Fibroblast of skin of right quadriceps (primary cell): Measurements from ENCODE around the gene MBD5.

Experiments used
- DNase-seq: peaks from one replicate; pipeline ENCODE4 v3.0.0-alpha.2; 2013

The MBD5 gene

DNA sequence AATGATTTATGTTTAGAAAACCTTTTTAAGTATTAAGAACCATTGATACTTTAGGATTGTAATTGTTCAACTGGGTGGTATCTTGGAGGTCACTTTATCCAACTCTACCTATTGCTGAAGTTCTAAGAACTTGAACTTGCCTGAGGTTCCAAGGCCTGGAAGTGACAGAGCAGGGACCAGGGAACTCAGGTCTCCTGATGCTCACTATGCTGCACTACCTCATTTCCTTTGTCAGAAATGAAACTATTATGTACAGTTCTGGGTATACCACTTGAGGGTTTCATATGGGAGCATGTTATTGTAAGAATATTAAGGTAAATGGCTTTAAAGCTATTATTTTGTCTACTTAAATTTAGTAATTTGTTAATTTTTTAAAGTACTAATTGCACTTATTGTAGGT lies 3.0 kb downstream of the MBD5 start:
- DNase-seq, result no peak

DNA sequence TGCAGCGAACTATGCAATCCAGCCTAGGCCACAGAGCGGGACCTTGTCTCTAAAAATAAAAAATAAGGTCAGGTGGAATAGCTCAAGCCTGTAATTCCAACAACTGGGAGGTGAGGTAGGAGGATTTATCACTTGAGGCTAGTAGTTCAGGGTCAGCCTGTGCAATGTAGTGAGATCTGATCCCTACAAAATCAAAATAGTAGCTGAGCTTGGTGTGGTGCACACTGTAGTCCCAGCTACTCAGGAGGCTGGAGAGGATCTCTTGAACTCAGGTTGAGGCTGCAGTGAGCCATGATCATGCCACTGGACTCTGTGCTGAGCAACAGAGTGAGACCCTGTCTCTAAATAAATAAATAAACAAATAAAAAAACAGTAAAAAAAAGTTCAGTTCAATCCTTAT lies 5.7 kb downstream of the MBD5 start:
- DNase-seq, result no peak

DNA sequence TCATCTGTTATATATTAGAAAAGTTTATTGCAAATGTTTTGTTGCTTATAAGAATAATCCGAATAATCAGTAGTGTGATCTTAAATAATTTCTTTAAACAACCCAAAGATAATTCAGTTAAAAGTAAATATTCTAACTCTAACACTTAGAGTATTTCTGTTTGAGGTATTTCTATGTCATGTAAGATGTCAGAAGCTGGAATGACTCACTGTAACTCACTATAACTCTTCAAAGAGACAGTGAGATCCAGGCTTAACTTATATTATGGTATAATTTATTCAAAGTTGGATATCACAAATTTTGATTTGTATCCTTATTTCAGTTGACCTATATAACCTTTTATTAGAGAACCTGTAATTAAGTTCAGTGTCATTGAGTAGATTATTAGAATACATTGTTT lies 6.9 kb downstream of the MBD5 start:
- no peak for DNase-seq

DNA sequence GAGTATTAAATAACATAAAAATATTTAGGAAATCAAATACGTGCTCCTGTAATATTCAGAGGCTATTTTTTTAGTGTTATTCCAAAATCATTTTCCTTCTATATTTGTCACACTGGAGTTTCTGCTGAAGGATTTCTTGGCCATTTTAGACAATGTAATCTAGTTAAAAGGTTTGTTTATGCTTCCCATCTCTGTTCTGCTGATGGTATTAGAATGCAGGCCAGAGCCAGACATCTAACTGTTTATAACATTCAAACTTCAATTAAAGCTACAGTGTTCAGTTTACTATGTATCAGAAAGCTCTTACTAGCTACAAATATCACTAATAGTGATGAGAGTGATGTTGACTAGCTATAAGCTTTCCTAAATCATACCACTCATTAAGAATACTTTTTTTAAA lies 7.9 kb downstream of the MBD5 start:
- DNase-seq, result no peak

DNA sequence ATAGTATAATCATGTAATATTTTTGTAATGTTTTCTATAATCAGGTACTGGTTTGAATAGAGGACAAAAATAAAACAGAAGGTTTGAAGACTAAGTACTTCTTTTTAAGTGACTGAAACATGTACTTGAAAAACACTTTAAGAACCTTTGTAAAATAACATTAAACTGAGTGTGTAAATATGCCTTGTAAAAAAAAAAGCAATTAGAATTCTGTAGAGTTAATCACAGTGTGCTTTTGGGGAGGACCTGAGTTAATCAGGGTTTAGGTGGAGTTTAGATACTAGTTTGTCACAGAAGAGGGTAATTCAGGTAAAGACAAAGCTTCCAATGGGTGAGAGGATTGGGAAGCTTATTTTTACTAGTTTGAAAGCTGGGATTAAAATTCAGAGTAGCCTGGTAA lies 10.3 kb downstream of the MBD5 start:
- DNase-seq, result no peak

DNA sequence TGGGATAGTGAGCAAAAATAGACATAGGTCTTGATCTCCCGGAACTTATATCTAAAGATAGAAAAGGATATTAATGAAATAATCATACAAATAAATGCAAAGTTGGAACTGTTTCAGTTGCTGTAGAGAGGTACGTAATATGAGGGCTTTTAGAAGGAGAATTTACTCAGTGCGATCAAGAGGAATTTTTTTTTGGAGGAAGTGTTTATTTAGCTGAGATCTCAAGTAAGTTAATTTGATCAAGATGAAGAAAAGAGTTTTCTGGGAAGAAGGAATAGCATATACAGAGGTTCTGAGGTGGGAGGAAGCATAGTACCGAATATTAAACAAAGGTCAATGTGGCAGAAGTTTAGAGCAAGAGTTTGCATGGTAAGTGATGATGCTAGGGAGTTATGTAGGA lies 11.3 kb downstream of the MBD5 start:
- no peak for DNase-seq

DNA sequence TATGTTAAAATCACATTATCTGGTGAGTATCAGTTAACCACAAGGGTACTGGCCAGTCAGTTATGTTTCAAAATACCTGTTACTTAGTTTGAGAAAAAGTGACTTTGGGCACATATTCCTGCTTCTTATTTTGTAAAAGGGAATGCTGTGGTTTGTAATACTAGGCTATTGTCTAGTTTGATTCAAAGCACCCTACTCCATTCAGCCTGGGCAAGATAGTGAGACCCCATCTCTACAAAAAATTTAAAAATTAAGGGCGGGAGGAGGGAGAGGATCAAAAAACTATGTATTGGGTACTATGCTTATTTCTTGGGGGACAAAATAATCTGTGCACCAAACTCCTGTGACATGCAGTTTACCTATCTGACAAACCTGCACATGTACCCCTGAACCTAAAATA lies 18.9 kb downstream of the MBD5 start:
- DNase-seq, result no peak

DNA sequence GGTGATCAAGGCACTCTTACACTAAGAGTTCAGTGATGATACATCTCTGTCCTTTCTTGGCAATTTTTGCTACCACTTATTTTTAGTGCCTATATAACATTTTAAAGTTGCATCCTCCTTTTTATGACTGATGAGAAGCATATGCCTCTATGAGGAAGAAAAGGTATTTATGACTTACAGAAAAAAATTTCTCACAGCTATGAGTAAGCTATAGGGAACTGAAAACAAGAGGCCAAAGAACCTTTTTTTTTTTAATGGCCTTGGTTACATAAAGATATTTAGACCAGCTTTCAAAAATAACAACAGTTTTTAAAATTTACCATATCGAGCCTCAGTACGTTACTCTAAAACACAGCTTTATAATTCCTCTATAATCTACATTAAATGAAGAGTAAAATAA lies 21.3 kb downstream of the MBD5 start:
- peak; percentile 66 for DNase-seq

DNA sequence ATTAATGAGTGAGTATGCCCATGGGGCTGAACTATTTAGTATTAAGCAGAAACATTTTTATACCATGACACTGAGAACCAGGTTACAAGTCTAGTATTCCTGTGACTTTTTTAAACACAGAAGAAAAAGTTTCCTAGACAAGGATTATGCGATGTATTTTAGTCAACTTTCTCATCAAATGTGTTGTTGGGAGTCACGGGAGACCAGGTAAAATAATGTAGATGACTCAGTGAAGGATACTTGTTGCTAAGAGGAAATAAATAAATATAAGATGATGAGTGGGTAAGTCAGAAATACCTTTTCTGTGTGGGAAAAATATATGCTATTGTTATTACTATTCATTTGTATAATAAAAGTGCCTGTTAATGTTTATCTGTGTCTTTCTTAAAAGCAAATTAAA lies 23.4 kb downstream of the MBD5 start:
- no peak for DNase-seq

DNA sequence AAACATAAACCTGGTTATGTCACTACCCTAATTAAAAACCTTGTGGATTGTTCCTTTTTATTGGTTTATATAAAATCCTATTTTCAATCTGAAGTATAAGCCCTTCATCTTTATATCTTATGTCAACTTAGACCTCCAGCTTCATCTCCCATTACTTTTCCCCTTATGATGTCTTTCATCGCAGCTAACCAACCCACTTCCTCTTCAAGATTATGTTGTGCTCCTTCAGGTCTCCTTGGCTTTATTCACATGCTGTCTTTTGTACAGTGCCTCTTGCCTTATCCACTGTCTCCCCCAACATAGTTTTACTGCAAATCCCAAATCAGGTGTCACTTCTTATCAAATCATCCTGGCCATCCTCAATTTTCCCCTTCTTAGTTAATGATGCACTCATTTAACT lies 25.9 kb downstream of the MBD5 start:
- DNase-seq, result no peak

DNA sequence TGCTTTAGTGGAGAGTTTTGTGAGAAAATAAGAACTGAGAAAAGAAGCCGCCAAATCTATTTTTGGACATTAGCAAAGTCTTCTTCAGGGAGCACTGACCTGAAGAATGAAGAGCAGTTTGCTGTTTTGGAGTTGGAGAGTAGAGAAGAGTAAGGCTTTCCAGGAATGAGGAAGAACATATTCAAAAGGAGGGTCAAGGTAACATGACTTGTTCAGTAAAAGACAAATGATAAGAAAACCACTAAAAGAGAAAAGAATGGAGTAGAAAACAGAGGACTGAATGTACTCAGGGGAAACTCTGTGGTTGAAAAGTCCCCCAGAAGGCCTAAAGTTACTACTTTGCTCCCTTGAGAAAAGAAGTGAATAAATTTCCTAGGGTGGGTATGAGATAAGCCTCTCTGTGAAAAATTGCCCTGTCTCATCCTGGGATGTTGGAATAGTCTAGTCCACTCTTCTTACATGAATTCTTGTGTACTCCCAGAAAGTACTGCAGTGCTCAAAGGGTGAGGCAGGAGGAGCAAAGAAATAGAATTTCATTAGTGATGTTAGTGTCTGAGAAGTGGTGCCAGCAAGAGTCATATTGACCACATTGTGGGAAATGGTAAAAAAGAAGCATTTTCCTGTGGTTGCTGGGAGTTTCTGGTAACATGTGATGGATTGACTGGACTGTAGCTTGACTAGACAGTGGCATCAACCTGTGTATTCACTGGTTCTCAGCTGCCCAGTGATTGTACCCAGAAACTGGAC lies 27.8 kb downstream of the MBD5 start:
- DNase-seq, result peak; percentile 7

DNA sequence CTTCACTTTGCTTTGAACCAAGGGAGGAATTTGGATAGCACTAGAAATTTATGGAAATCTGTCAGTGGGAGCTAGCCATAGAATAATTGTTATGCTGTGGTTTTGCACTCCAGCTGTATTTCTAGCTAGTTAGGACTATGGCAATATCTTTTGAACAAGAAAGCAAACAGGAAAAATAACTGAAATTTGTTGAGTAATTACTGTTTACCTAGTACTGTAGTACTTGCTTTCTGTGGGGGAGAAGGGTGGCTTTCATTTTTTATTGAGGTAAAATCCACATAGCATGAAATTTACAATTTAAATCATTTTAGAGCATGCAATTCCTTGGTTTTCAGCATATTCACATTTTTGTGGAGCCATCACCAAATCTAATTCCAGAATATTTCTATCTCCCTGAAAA lies 28.4 kb downstream of the MBD5 start:
- DNase-seq, result no peak

DNA sequence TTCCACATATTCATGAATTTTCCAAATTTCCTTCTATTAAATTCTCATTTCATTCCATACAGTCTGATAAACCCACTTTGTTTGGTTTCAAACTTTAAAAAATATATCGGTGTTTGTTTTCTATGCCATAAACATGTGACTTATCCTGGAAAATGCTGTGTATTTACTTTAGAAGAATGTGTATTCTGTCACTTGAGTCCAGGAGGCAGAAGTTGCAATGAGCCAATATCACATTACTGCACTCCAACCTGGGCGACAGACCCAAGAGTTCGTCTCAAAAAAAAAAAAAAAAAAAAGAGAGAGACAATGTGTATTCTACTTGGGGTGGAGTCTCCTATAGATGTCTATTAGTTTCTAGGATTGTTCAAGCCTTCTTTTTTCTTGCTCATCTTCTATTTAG lies 31.8 kb downstream of the MBD5 start:
- no peak for DNase-seq

DNA sequence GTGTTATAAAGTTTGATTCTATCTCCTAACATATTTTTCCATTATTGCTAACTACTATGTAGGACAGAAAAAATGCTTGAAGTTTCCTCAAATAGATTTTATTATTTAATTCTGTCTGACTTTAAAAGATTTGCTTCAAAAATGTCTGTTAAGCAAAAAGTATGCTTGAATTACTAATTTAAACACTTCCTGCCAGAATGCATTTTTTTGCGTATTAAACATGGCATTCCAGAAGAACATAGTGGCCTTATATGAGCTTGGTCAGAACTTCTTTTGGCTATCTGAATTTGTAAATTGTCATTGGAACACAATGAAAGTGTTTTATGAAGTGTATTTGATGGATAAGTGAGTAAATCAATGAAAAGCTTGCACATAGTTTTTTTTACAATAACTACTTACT lies 37.8 kb downstream of the MBD5 start:
- peak; percentile 11 for DNase-seq

DNA sequence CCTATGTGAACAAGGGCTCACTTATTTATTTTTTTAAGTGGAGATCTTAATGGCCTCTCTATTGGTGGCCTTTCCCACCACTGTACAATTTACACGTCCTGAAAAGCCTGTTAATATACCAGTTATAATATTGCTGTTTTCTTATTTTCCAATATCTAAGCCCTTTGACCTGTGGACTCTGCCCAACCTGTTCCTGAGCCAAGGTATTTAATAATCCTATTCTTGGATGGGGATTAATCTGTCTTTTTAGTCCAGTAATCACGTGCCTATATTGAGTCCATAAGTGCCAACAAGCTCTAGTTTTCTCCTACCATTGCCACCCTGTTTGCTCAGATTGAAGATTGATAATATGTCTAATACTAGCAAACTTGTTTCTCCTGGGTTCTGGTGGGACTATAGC lies 42.7 kb downstream of the MBD5 start:
- no peak for DNase-seq

DNA sequence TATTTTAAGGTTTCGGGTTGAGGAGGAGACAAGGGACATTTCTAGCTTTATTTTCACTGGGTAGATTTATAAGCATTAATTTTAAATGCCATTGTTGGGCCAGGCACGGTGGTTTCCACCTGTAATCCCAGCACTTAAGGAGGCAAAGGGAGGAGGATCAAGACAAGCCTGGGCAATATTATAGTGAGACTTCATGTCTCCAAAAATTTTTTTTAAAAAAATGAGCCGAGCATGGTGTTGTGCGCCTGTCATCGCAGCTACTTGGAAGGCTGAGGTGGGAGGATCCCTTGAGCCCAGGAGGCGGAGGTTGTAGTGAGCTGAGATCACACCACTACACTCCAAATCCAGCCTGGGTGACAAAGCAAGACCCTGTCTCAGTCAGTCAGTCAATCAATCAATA lies 45.0 kb downstream of the MBD5 start:
- DNase-seq, result no peak

DNA sequence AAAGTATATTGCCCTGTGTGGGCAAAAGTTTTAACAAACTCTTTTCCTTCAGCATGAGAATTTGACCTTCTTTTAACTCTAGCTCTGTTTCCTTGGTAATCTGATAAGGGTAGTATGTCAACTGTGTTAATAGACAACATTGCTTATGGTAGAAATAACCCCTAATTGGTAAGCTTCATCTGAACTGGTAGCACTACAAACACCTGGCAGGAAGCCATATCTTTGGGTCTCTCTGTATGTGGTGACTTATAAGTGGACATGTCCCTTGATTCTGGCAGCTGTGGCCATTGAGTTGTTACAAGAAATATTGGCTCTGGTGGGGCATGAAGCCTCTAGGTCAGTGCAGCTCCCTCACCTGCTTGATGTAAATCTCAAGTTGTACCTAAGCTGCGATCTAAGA lies 46.9 kb downstream of the MBD5 start:
- DNase-seq, result no peak

DNA sequence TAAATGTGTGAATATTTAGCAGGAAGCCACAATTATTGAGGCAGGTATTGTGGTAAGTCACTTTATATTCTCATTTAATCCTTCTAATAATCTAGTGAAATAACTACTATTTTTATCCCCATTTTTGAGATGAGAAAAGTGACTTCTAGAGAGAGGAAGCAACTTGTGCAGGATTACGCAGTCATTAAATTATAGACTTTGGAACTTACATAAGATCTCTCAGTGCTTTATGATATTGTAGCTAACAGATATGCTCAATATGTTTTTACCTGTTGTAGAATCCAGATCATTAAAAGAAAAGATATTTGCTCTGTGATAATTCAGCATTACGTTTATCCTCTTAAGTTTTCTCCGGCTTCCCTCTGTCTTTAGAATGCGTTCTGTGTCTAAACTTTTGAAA lies 50.5 kb downstream of the MBD5 start:
- DNase-seq, result no peak

DNA sequence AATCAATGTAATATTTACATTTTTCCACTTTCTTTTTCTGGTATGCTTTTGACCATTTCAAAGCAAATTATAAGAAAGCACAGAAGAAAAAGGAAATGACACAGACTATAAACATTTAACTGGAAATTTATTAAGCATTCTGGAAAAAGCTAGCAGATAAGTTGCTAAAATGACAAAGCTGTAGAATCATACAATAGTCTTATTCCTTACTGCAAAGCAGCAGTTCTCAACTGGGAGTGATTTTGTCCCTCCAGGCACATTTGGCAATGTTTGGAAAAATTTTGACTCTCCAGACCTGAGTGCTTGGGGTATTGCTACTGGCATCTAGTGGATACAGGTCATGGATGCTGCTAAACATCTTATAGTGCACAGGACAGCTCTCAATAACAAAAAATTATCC lies 75.1 kb downstream of the MBD5 start:
- DNase-seq, result peak; percentile 2

DNA sequence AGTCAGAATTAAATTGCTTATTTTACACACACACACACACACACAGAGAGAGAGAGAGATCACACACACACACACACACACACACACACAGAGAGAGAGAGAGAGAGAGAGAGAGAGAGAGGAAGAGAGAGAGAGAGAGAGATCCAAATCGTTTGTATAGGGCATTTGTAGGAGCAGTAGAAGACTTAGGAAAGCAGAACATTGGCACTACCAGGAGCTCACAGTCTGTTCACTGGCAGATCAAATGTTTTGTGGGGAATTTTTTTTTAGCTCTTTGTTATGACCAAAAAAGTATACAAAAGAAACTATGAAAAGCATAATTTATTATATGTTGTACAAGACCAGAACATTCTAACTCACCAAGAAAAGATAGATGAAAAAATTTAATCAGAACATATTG lies 81.8 kb downstream of the MBD5 start:
- DNase-seq, result no peak

DNA sequence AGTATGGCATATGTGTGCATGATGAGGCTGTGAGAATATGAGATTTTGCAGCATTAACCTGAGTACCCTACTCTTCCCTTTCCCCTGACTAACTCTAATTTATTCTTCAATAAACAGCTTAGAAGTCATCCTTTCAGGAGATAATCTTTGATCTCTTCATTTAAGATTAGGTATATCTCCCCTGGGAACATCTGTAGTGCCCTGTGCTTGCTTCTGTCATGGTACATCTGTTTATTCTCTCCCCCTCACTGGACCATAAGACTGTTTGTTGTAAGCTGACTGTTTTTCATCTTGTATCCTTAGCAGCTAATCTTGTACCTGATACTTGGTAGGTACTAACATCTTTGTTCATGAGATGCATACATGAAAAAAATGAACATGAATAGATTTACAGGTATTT lies 83.1 kb downstream of the MBD5 start:
- DNase-seq, result no peak

DNA sequence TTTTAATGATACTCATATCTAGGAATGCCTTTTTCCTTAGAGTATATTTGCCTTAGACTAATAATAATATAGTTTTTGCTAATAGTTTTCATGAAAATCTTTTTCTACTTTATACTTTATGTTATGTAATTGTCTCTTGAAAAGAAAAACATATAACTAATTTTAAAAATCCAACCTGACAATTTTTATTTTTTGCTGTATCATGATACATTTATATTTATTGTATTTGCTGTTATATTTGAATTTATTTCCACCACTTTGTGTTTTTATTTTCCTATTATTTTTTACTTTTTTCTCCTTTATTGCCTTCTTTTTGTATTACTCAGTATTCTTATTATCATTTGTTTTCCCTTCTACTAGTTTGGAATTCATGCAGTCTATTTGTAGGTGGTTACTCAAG lies 85.4 kb downstream of the MBD5 start:
- DNase-seq, result no peak

DNA sequence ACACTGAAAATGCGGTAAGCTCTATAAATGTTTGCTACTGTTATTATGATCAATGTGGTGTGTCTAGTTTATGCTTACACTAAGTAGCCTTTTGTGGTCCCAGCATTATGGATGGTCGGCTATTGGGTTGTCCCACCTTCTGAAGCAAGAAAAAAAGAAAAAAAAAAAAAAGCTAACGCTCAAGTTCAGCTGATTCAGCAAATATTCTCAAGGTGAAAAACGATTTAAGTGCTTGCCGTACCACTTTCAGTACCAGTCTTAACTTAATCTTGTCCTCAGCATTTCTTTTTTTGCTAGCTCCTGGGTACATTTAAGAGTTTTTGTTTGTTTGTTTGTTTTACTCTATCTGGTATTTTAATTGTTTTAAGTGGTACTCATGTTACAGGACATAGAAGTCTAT lies 87.5 kb downstream of the MBD5 start:
- DNase-seq, result no peak

DNA sequence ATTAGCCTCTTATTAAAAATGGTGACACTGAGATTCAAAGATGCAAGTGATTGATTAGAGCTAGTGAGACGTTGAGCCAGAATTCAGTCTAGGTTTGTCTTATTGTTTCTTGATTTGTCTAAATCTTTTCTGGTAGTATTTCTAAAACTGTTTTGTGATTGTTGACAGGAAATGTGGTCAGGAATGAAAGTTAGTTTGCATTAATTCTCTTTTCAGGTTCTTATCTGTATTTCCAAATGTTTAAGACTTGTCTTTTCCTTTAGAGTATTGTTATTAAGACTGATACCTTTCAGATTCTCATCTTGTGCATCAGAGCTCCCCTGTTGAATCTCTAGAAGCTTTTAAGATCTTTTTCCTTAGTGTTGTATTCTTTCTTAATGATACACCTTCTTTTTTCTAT lies 89.3 kb downstream of the MBD5 start:
- DNase-seq, result no peak

DNA sequence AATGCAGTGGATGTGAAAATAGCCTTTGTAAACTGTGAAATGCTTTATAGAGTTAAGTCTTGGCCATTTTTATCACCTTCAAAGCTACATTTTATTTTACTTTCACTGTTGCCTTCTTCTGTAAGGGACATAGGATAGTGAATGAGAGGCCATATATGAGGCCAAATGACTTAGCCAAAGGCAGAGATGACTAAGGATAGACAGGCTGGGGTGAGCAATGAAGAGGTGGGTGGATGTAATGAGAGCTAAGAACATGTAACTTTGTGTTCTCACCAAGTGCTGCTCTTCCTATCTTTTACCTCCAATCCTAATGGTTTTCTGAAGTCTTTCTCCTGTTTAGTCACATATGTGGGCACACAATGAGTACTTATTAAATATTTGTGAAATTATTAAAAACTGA lies 101.9 kb downstream of the MBD5 start:
- DNase-seq, result peak; percentile 35

DNA sequence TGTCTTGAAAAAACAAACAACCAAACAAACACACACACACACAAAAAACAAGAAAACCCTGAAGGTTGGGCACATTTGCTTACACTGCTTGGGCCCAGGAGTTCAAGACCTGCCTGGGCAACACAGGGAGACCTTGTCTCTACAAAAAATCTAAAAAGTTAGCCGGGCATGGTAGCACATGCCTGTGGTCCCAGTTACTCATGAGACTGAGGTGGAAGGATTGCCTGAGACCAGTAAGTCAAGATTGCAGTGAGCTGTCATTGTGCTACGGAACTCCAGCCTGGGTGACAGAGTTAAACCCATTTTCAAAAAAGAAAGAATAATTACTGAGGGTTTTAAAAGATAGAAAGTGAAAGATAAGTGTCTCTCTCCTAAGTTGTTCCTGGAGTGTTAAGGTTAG lies 103.4 kb downstream of the MBD5 start:
- no peak for DNase-seq
